A673 (cell line): ENCODE results near the gene ZBTB20. TPM values are rescaled to one million over a fixed set of nuclear protein-coding genes. Genes with fewer than 3 reads are reported as not detected.

Experiments used
- BruUV-seq: library from RNA; stranded (reverse); fragments of 400-500 nt; replicated peaks from 2 replicates; lab custom pipeline; 2021; lab: Mats Ljungman, UMichigan
- CTCF ChIA-PET: fragments of 300-600 bp; sonication (Branson Sonifier 250); formaldehyde crosslinking; loops from one replicate; lab custom pipeline; 2022; ENCODE audit warnings: antibody characterized with exemption; lab: Charles Lee
- POLR2A ChIA-PET: fragments of 300-600 bp; sonication (Branson Sonifier 250); formaldehyde crosslinking; loops from one replicate; lab custom pipeline; 2022; ENCODE audit warnings: antibody characterized with exemption; ENCODE audit not compliant: low non-redundant PET; lab: Charles Lee
- DNase-seq: peaks from one replicate; pipeline ENCODE4 v3.0.0-alpha.2; 2015; ENCODE audit warnings: low spot score
- H3K27ac ChIP-seq: fragments of 200-600 bp; sonication (generic); 2 replicates; pipeline ENCODE4 v1.5.1; 2016; ENCODE audit warnings: mixed run types, low read depth, mild to moderate bottlenecking, mixed read lengths, antibody characterized with exemption, low read length; ENCODE audit not compliant: poor library complexity, severe bottlenecking
- H3K27me3 ChIP-seq: fragments of 200-600 bp; sonication (generic); replicated peaks from 2 replicates; pipeline ENCODE4 v1.6.1; 2017; ENCODE audit warnings: mixed run types, low read depth, mild to moderate bottlenecking, mixed read lengths, antibody characterized with exemption, low read length; ENCODE audit not compliant: insufficient read depth, poor library complexity
- H3K36me3 ChIP-seq: fragments of 200-600 bp; sonication (generic); 2 replicates; pipeline ENCODE4 v1.6.1; 2016; ENCODE audit warnings: mixed run types, mild to moderate bottlenecking, mixed read lengths, antibody characterized with exemption, low read length; ENCODE audit not compliant: insufficient read depth, poor library complexity, severe bottlenecking
- H3K4me1 ChIP-seq: fragments of 200-600 bp; sonication (generic); 2 replicates; pipeline ENCODE4 v1.6.1; 2017; ENCODE audit warnings: mixed run types, mild to moderate bottlenecking, mixed read lengths, antibody characterized with exemption, low read length; ENCODE audit not compliant: insufficient read depth, poor library complexity, severe bottlenecking
- H3K4me3 ChIP-seq: fragments of 200-600 bp; sonication (generic); 2 replicates; pipeline ENCODE4 v1.5.1; 2016; ENCODE audit warnings: low read depth, mixed run types, mild to moderate bottlenecking, mixed read lengths, low read length; ENCODE audit not compliant: poor library complexity, severe bottlenecking
- H3K9me3 ChIP-seq: fragments of 200-600 bp; sonication (generic); 2 replicates; pipeline ENCODE4 v1.6.1; 2016; ENCODE audit warnings: mixed run types, low read depth, mild to moderate bottlenecking, mixed read lengths, antibody characterized with exemption, low read length; ENCODE audit not compliant: poor library complexity, severe bottlenecking
- EZH2 ChIP-seq: fragments of 200-600 bp; sonication (generic); IDR thresholded peaks from 2 replicates; pipeline ENCODE4 v1.6.1; 2017; ENCODE audit warnings: borderline replicate concordance, low read depth, mild to moderate bottlenecking, mixed read lengths, antibody characterized with exemption, low read length; ENCODE audit not compliant: poor library complexity, severe bottlenecking
- intact Hi-C: fragments of 100-400 bp; cut with micrococcal nuclease; formaldehyde crosslinking; loops from one replicate; pipeline ENCODE4 v1.10.0; 2022; ENCODE audit not compliant: unreplicated experiment
- total RNA-seq: library from RNA; stranded (reverse); gene quantifications from 2 replicates; pipeline ENCODE4 v1.2.3, GENCODE V29; 2021
- TF ChIP-seq, protein P1 (sequence below): fragments of 300-800, 200-600 bp; sonication (generic); conservative IDR thresholded peaks from 2 replicates; pipeline ENCODE4 v1.5.1; 2017; ENCODE audit warnings: low read depth, mild to moderate bottlenecking, antibody characterized with exemption, low read length, moderate library complexity, mixed read lengths

ZBTB20 gene
- total RNA-seq, 1 experiment from 2014 or later, result 13.5 TPM

DNA sequence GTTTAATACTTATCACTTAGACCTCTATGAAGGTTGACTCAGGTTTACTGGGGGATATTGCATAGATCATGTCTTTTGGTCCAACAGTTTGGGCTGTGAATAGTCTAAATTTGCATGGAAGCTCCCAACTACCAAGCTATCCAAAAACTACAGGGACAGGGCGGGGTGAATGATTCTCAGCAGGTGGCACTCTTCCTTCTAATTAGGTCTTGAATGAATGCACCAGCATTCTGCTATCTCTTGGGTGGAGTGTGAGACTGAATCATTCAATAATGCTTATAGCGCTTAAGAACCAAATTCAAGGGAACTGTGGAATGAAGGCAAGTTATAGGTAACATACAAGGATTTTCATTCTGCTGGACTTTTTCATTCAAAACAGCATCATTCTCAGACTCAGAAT lies 507.0 kb downstream of the ZBTB20 start:
- no peak for DNase-seq
- ChIA-PET POLR2A (no interaction called here), CTCF (no interaction called here)
- BruUV-seq, result no TSS peak
- Histone ChIP-seq H3K36me3 (no peaks in the 10 kb centered on the region), H3K4me3 (no peak overlapping the region), H3K4me1 (no peaks in the 10 kb centered on the region), H3K27me3 (no peaks in the 10 kb centered on the region), H3K27ac (no peak overlapping the region), H3K9me3 (no peaks in the 10 kb centered on the region)
- intact Hi-C loops, result no loop called here
- TF ChIP-seq EZH2, result no peak
- TF ChIP-seq, protein P1, sequence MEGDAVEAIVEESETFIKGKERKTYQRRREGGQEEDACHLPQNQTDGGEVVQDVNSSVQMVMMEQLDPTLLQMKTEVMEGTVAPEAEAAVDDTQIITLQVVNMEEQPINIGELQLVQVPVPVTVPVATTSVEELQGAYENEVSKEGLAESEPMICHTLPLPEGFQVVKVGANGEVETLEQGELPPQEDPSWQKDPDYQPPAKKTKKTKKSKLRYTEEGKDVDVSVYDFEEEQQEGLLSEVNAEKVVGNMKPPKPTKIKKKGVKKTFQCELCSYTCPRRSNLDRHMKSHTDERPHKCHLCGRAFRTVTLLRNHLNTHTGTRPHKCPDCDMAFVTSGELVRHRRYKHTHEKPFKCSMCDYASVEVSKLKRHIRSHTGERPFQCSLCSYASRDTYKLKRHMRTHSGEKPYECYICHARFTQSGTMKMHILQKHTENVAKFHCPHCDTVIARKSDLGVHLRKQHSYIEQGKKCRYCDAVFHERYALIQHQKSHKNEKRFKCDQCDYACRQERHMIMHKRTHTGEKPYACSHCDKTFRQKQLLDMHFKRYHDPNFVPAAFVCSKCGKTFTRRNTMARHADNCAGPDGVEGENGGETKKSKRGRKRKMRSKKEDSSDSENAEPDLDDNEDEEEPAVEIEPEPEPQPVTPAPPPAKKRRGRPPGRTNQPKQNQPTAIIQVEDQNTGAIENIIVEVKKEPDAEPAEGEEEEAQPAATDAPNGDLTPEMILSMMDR, result no peak

DNA sequence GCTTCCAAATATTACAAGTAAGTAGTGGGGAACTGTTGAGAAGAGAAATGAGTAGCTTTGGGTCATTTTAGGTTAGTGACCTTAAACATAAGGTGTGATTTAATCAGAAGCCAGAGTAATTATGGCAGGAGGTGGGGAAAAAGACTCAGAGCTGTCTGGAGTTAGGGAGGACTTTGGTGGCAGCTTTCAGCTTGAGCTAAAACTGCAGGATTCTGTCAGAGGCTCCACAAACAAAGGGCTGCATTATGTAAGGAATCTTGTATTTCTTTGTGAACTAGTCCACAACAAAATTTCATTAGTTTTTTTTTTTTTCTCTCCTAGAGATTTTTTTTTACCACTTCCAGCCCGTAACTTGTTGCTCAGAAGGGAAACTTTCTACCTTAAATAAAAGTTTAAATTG lies 507.9 kb downstream of the ZBTB20 start:
- Histone ChIP-seq H3K36me3 (no peaks in the 10 kb centered on the region), H3K27ac (no peak overlapping the region), H3K4me3 (no peak overlapping the region), H3K4me1 (no peaks in the 10 kb centered on the region), H3K9me3 (no peaks in the 10 kb centered on the region), H3K27me3 (no peaks in the 10 kb centered on the region)
- TF ChIP-seq, protein P1, result no peak
- TF ChIP-seq EZH2, result no peak
- ChIA-PET POLR2A (no interaction called here), CTCF (no interaction called here)
- intact Hi-C loops, result no loop called here
- no peak for DNase-seq
- no TSS peak for BruUV-seq

DNA sequence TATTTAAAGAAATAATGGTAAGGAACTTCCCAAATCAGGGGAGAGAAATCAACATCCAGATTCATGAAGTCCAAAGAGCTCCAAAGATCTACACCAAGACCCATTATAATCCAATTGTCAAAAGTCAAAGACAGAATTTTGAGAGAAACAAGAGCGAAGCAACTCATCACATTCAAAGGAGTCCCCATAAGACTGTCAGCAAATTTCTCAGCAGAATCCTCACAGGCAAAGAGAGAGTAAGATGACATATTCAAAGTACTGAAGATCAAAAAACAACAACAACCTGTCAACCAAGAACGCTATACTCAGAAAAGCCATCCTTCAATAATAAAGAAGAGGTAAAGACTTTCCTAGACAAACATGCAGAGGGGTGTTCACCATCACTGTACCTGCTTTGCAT lies 511.2 kb downstream of the ZBTB20 start:
- no peak for DNase-seq
- Histone ChIP-seq H3K9me3 (no peaks in the 10 kb centered on the region), H3K27ac (no peak overlapping the region), H3K36me3 (no peaks in the 10 kb centered on the region), H3K27me3 (no peaks in the 10 kb centered on the region), H3K4me1 (no peaks in the 10 kb centered on the region), H3K4me3 (no peak overlapping the region)
- intact Hi-C loops, result no loop called here
- CTCF ChIA-PET, result no interaction called here
- TF ChIP-seq, protein P1, result no peak
- no peak for TF ChIP-seq EZH2
- BruUV-seq, result no TSS peak
- POLR2A ChIA-PET, result no interaction called here
